Endodermal cell (in vitro differentiated cells): ENCODE measurements around the gene CDT1. TPM values are rescaled to one million over a fixed set of nuclear protein-coding genes. Genes with fewer than 3 reads are reported as not detected.

ENCODE experiments used
- DNase-seq: peaks from one replicate; pipeline ENCODE4 v3.0.0-alpha.2; 2017
- H3K27ac ChIP-seq: 2 replicates; pipeline ENCODE4 v1.5.1; 2013; ENCODE audit warnings: mild to moderate bottlenecking, low read depth, low read length, moderate library complexity
- H3K27me3 ChIP-seq: 2 replicates; pipeline ENCODE4 v1.6.1; 2013; ENCODE audit warnings: mild to moderate bottlenecking, low read length, moderate library complexity; ENCODE audit not compliant: insufficient read depth, control insufficient read depth, poor library complexity, severe bottlenecking
- H3K36me3 ChIP-seq: 2 replicates; pipeline ENCODE4 v1.7.0; 2013; ENCODE audit warnings: mild to moderate bottlenecking, low read length, moderate library complexity; ENCODE audit not compliant: control insufficient read depth, insufficient read depth
- H3K4me1 ChIP-seq: one replicate; pipeline ENCODE4 v1.7.0; 2013; ENCODE audit warnings: low read length; ENCODE audit not compliant: control insufficient read depth, insufficient read depth
- H3K4me3 ChIP-seq: 2 replicates; pipeline ENCODE4 v1.5.1; 2013; ENCODE audit warnings: mild to moderate bottlenecking, low read length, moderate library complexity
- H3K9ac ChIP-seq: 2 replicates; pipeline ENCODE4 v1.6.1; 2013; ENCODE audit warnings: mild to moderate bottlenecking, low read length, moderate library complexity; ENCODE audit not compliant: poor library complexity, severe bottlenecking; ENCODE audit errors: extremely low read depth
- H3K9me3 ChIP-seq: 2 replicates; pipeline ENCODE4 v1.6.1; 2013; ENCODE audit warnings: mild to moderate bottlenecking, low read length, moderate library complexity; ENCODE audit not compliant: control insufficient read depth
- H3K27ac Mint-ChIP-seq: 2 replicates; pipeline ENCODE4 v1.8.0; 2020; ENCODE audit warnings: mixed read lengths
- H3K27me3 Mint-ChIP-seq: 2 replicates; pipeline ENCODE4 v1.8.0; 2021; ENCODE audit warnings: mild to moderate bottlenecking, mixed read lengths; ENCODE audit not compliant: insufficient read depth
- H3K36me3 Mint-ChIP-seq: 2 replicates; pipeline ENCODE4 v1.8.0; 2020; ENCODE audit warnings: low read depth, mixed read lengths
- H3K4me1 Mint-ChIP-seq: 2 replicates; pipeline ENCODE4 v1.8.0; 2020; ENCODE audit warnings: mixed read lengths
- H3K4me3 Mint-ChIP-seq: 2 replicates; pipeline ENCODE4 v1.8.0; 2020; ENCODE audit warnings: mild to moderate bottlenecking, moderate library complexity, mixed read lengths
- H3K9me3 Mint-ChIP-seq: 2 replicates; pipeline ENCODE4 v1.8.0; 2020; ENCODE audit warnings: mild to moderate bottlenecking, mixed read lengths
- CTCF ChIP-seq: fragments of 200-600 bp; sonication (generic); conservative IDR thresholded peaks from 2 replicates; pipeline ENCODE4 v1.5.0; 2021; ENCODE audit warnings: antibody characterized with exemption, mild to moderate bottlenecking
- WGBS, 2 experiments: methylation state at CpG; one replicate each; pipeline versions ENCODE4 v1.1.5 to v1.1.7; 2013; ENCODE audit warnings: missing lambda C conversion rate in 2 of 2, mixed read lengths in 1 of 2; ENCODE audit not compliant: insufficient coverage in 1 of 2, insufficient read length in 1 of 2; 5-methylcytosine and 5-hydroxymethylcytosine counted together
- total RNA-seq, 2 donors: library from RNA; stranded (reverse); fragmentation: NEBNext Ultra II Directional in 1 of 2; extraction: Animal tissue kit (Norgen Biotek cat#: 25700) in 1 of 2; gene quantifications; 2 replicates in 1 of 2; 3 replicates in 1 of 2; pipeline ENCODE4 v1.2.1, GENCODE V29; 2021

The CDT1 gene
- total RNA-seq, 2 donors from 2014 or later = 57.1 to 63.0 TPM

- no peak for TF ChIP-seq CTCF
- Mint-ChIP-seq H3K27ac (no peak overlapping the region), H3K36me3 (no peaks in the 10 kb centered on the region), H3K4me3 (no peak overlapping the region), H3K27me3 (peaks cover 3% of the 10 kb centered on the region), H3K9me3 (no peaks in the 10 kb centered on the region), H3K4me1 (peaks cover 2% of the 10 kb centered on the region)
- Histone ChIP-seq H3K9me3 (no peaks in the 10 kb centered on the region), H3K4me3 (no peak overlapping the region), H3K4me1 (no peaks in the 10 kb centered on the region), H3K9ac (no peak overlapping the region), H3K27ac (no peak overlapping the region), H3K36me3 (no peaks in the 10 kb centered on the region), H3K27me3 (no peaks in the 10 kb centered on the region)
- WGBS, 2 experiments = 78 to 85% methylated on average over 20 to 35 of the region's 35 CpGs
- no peak for DNase-seq
Measured at GRCh38 chr16:88793251-88793954, 10.2 kb upstream of the CDT1 start.

- no peak overlapping the region for H3K9ac ChIP-seq
- TF ChIP-seq CTCF = no peak
- H3K4me3 ChIP-seq = no peak overlapping the region
- no peaks in the 10 kb centered on the region for H3K4me1 Mint-ChIP-seq
- H3K4me1 ChIP-seq = no peaks in the 10 kb centered on the region
- H3K9me3 ChIP-seq = no peaks in the 10 kb centered on the region
- no peak overlapping the region for H3K27ac Mint-ChIP-seq
- H3K4me3 Mint-ChIP-seq = no peak overlapping the region
- peaks cover 2% of the 10 kb centered on the region for H3K36me3 Mint-ChIP-seq
- H3K36me3 ChIP-seq = no peaks in the 10 kb centered on the region
- DNase-seq = no peak
- H3K9me3 Mint-ChIP-seq = no peaks in the 10 kb centered on the region
- H3K27me3 Mint-ChIP-seq = peaks cover 5% of the 10 kb centered on the region
- no peaks in the 10 kb centered on the region for H3K27me3 ChIP-seq
- no peak overlapping the region for H3K27ac ChIP-seq
- no CpG with 5 or more reads among the region's 4 CpGs for WGBS, 2 experiments
Measured at GRCh38 chr16:88796278-88796677, 7.3 kb upstream of the CDT1 start.

- Histone ChIP-seq H3K9ac (no peak overlapping the region), H3K4me3 (no peak overlapping the region), H3K4me1 (no peaks in the 10 kb centered on the region), H3K27me3 (no peaks in the 10 kb centered on the region), H3K27ac (no peak overlapping the region), H3K9me3 (no peaks in the 10 kb centered on the region), H3K36me3 (no peaks in the 10 kb centered on the region)
- no peak for TF ChIP-seq CTCF
- no peak overlapping the region for H3K27ac Mint-ChIP-seq
- H3K27me3 Mint-ChIP-seq = peaks cover 3% of the 10 kb centered on the region
- no peak overlapping the region for H3K4me3 Mint-ChIP-seq
- no peak for DNase-seq
- H3K9me3 Mint-ChIP-seq = no peaks in the 10 kb centered on the region
- no peaks in the 10 kb centered on the region for H3K4me1 Mint-ChIP-seq
- H3K36me3 Mint-ChIP-seq = peaks cover 3% of the 10 kb centered on the region
- WGBS, 2 experiments = 96 to 97% methylated on average over 4 of the region's 4 CpGs
Measured at GRCh38 chr16:88798073-88798472, 5.5 kb upstream of the CDT1 start.
